ENCODE measurements around the gene FARS2. TPM values are rescaled to one million over a fixed set of nuclear protein-coding genes. Genes with fewer than 3 reads are reported as not detected.

FARS2 gene
- total RNA-seq, 4 donors from 2014 or later: 2.6 to 21.9 (median 15.0) TPM

GRCh38 chr6:5403076-5403475 is 141.8 kb downstream of the FARS2 start:
- no peaks in the 10 kb centered on the region for H3K4me1 ChIP-seq
- H3K36me3 ChIP-seq: no peaks in the 10 kb centered on the region
- H3K27ac ChIP-seq: no peak overlapping the region
- no peak overlapping the region for H3K4me3 ChIP-seq
- in situ Hi-C loops (cut with MboI; ENCODE audit: low pct_ligation_motif_present in 1 of 4, low pct_unique_long_range_greater_than_20kb in 1 of 4, low sequenced_read_pairs in 3 of 4): loop anchor here in 2 of 4 donors (10.0 kb wide), 1 partner anchor 258 kb away; no protein-coding TSS in a partner anchor
- H3K9me3 ChIP-seq: peaks cover 0 to 4% of the 10 kb centered on the region in 2 donors
- H3K27me3 ChIP-seq: no peaks in the 10 kb centered on the region
- DNase-seq: no peak
- intact Hi-C loops (cut with DNase I; ENCODE audit: low total_unique reads): loop anchor here (10.0 kb wide), 1 partner anchor 258 kb away; no protein-coding TSS in a partner anchor
- WGBS, 2 donors (ENCODE audit: low coverage in 1 of 2): 87 to 90% methylated on average over 3 of the region's 3 CpGs
- TF ChIP-seq EP300 (IDR thresholded peaks at IDR 0.05; ENCODE audit: low read depth) (no peak), POLR2AphosphoS5 (IDR thresholded peaks at IDR 0.05) (no peak), CTCF (IDR thresholded peaks at IDR 0.05) (no peak), POLR2A (IDR thresholded peaks at IDR 0.05) (no peak)

DNA sequence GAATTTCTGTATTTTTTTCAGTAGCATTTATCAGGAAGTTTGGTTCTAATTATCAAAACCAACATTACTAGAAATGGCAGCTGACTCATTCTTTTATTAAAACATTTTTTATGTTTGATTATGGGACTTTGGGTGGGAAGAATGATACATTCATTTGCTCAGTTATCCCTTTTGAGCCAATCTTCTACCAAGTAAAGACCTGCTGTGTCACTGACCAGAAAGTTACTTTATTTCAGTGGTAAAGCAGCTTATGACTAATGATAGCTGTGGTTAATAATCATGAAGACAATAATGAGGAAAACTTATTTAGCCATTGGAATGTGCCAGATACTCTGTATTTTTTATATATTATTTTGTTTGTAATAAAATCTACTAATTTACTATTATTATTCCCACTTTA is 142.3 kb downstream of the FARS2 start:
- peaks cover 0 to 4% of the 10 kb centered on the region in 2 donors for H3K9me3 ChIP-seq
- no peaks in the 10 kb centered on the region for H3K36me3 ChIP-seq
- no peak overlapping the region for H3K27ac ChIP-seq
- TF ChIP-seq EP300 (IDR thresholded peaks at IDR 0.05; ENCODE audit: low read depth): no peak
- intact Hi-C loops (cut with DNase I; ENCODE audit: low total_unique reads): loop anchor here (10.0 kb wide), 1 partner anchor 259 kb away; no protein-coding TSS in a partner anchor
- in situ Hi-C loops (cut with MboI; ENCODE audit: low pct_ligation_motif_present in 1 of 4, low pct_unique_long_range_greater_than_20kb in 1 of 4, low sequenced_read_pairs in 3 of 4): loop anchor here in 2 of 4 donors (10.0 kb wide), 1 partner anchor 259 kb away; no protein-coding TSS in a partner anchor
- no peak for DNase-seq
- no peaks in the 10 kb centered on the region for H3K27me3 ChIP-seq
- no peak overlapping the region for H3K4me3 ChIP-seq
- no peaks in the 10 kb centered on the region for H3K4me1 ChIP-seq

GRCh38 chr6:5405976-5406375 is 144.7 kb downstream of the FARS2 start:
- no peaks in the 10 kb centered on the region for H3K36me3 ChIP-seq
- no peaks in the 10 kb centered on the region for H3K4me1 ChIP-seq
- in situ Hi-C loops (cut with MboI; ENCODE audit: low pct_ligation_motif_present in 1 of 4, low pct_unique_long_range_greater_than_20kb in 1 of 4, low sequenced_read_pairs in 3 of 4): loop anchor here in 2 of 4 donors (10.0 kb wide), 1 partner anchor 261 kb away; no protein-coding TSS in a partner anchor
- H3K4me3 ChIP-seq: no peak overlapping the region
- peaks cover 0 to 4% of the 10 kb centered on the region in 2 donors for H3K9me3 ChIP-seq
- 96 to 98% methylated on average over 4 of the region's 4 CpGs for WGBS, 2 donors (ENCODE audit: low coverage in 1 of 2)
- DNase-seq: no peak
- H3K27me3 ChIP-seq: no peaks in the 10 kb centered on the region
- no peak overlapping the region for H3K27ac ChIP-seq
- TF ChIP-seq EP300 (IDR thresholded peaks at IDR 0.05; ENCODE audit: low read depth) (no peak), POLR2A (IDR thresholded peaks at IDR 0.05) (no peak), CTCF (IDR thresholded peaks at IDR 0.05) (no peak), POLR2AphosphoS5 (IDR thresholded peaks at IDR 0.05) (no peak)
- intact Hi-C loops (cut with DNase I; ENCODE audit: low total_unique reads): loop anchor here (10.0 kb wide), 1 partner anchor 261 kb away; no protein-coding TSS in a partner anchor

GRCh38 chr6:5411414-5411813 is 150.1 kb downstream of the FARS2 start:
- intact Hi-C loops (cut with DNase I; ENCODE audit: low total_unique reads): no loop called here
- Histone ChIP-seq H3K36me3 (no peaks in the 10 kb centered on the region), H3K4me3 (no peak overlapping the region), H3K27ac (no peak overlapping the region), H3K4me1 (no peaks in the 10 kb centered on the region), H3K9me3 (no peaks in the 10 kb centered on the region), H3K27me3 (no peaks in the 10 kb centered on the region)
- TF ChIP-seq EP300 (IDR thresholded peaks at IDR 0.05; ENCODE audit: low read depth) (no peak), CTCF (IDR thresholded peaks at IDR 0.05) (no peak), POLR2A (IDR thresholded peaks at IDR 0.05) (no peak), POLR2AphosphoS5 (IDR thresholded peaks at IDR 0.05) (no peak)
- in situ Hi-C loops (cut with MboI; ENCODE audit: low pct_ligation_motif_present in 1 of 4, low pct_unique_long_range_greater_than_20kb in 1 of 4, low sequenced_read_pairs in 3 of 4): no loop called here
- DNase-seq: no peak

- H3K4me1 ChIP-seq: no peaks in the 10 kb centered on the region
- no peak overlapping the region for H3K4me3 ChIP-seq
- no peaks in the 10 kb centered on the region for H3K27me3 ChIP-seq
- no peak overlapping the region for H3K27ac ChIP-seq
- DNase-seq: no peak
- H3K9me3 ChIP-seq: no peaks in the 10 kb centered on the region
- intact Hi-C loops (cut with DNase I; ENCODE audit: low total_unique reads) (no loop called here), in situ Hi-C loops (cut with MboI; ENCODE audit: low pct_ligation_motif_present in 1 of 4, low pct_unique_long_range_greater_than_20kb in 1 of 4, low sequenced_read_pairs in 3 of 4) (no loop called here)
- WGBS, 2 donors (ENCODE audit: low coverage in 1 of 2): 91% methylated on average over 5 of the region's 5 CpGs; no CpG with 5 or more reads in 1 of the 2 donors
- H3K36me3 ChIP-seq: no peaks in the 10 kb centered on the region
- TF ChIP-seq EP300 (IDR thresholded peaks at IDR 0.05; ENCODE audit: low read depth) (no peak), CTCF (IDR thresholded peaks at IDR 0.05) (no peak), POLR2AphosphoS5 (IDR thresholded peaks at IDR 0.05) (no peak), POLR2A (IDR thresholded peaks at IDR 0.05) (no peak)
Observed at GRCh38 chr6:5412017-5412416, 150.7 kb downstream of the FARS2 start.

Data from transverse colon (tissue), 4 donors.